ENCODE measurements around the gene PDE1C.

- no peak for TF ChIP-seq CTCF (conservative IDR thresholded peaks at IDR 0.05; ENCODE audit: low read length)
- TF ChIP-seq EZH2phosphoT487 (IDR thresholded peaks at IDR 0.05; ENCODE audit: borderline replicate concordance): no peak
Observed at GRCh38 chr7:32093415-32094408, 23.5 kb upstream of the PDE1C start.
